GM18520 (cell line): ENCODE data around the gene RGPD8.

Source experiments
- ATAC-seq: cut with Tn5 transposase; IDR thresholded peaks from one replicate; pipeline ENCODE4 v1.9.1; 2021; ENCODE audit not compliant: unreplicated experiment

The RGPD8 gene

DNA sequence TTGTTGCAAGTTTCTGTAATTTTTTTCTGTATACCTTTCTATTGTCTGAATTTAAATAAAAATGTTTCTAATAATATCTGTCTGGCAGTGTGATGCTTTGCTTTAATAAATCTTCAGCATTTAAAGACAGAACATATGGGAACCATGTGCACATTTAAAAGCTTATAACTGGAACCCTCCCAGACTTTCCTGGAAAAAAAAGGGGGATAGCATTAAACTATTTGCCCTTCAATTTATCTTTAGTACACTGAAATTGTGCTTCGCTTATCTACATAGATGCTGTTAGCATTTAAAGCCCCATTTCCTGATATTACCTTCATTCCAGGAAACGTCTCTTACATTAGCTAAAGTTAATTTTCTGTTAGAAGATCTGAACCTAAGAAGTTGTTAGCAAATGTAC, 93.5 kb downstream of the RGPD8 start:
- ATAC-seq, result no peak

DNA sequence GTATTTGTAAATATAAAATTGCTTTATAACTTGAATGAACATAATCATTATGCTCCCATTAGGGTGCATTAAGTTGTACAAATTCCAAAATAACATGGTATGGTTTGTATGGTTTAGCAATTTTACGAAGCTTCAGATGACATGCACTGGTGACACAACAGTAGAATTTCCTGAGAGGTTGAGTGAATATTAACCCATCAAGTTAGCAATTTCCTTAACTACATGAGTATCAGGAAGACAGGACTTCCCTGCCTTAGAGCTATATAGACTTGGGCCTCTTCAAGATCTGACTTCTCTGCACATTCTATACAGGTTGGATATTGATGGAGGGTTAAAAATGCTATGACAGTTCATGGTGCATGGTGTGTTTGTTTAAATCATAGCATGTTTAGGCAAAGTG, 97.8 kb downstream of the RGPD8 start:
- no peak for ATAC-seq

DNA sequence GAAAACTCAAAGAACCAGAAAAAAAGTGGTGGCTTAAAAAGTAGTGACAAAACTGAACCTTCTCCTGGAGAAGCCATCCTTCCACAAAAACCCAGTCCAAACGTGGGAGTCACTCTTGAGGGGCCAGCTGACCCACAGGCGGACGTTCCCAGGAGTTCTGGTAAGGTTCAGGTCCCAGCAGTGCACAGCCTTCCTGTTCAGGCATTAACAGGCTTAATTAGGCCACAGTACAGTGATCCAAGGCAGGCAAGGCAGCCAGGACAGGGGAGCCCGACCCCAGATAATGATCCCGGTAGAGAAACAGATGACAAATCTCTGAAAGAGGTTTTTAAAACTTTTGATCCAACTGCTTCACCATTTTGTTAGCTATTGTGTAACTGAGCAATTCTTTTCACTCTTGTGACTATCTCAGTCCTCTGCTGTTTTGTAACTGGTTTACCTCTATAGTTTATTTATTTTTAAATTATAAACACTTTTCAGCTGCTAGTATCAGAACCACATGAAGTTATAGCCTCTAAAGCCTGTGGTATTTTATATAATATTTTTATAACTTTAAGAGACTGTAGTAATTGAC, 101.2 kb downstream of the RGPD8 start:
- no peak for ATAC-seq

DNA sequence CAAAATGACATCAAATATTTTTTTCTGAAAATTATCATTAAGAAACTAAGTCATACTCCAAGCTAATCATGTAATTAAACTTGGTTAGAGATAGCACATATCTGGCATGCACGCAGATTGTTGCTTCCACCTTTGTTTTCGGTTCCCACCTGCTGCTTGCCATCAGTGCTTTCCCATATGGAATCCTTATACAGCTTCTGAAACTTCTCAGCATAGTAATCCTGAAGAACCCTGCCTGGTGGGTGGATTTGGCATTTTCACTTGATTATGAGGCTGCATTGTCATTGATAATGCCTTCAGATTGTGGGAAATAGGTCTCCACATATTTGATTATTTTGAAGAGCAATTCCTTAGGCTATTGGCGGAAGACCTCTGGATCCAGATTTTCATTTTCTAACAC, 110.5 kb downstream of the RGPD8 start:
- ATAC-seq, result no peak

DNA sequence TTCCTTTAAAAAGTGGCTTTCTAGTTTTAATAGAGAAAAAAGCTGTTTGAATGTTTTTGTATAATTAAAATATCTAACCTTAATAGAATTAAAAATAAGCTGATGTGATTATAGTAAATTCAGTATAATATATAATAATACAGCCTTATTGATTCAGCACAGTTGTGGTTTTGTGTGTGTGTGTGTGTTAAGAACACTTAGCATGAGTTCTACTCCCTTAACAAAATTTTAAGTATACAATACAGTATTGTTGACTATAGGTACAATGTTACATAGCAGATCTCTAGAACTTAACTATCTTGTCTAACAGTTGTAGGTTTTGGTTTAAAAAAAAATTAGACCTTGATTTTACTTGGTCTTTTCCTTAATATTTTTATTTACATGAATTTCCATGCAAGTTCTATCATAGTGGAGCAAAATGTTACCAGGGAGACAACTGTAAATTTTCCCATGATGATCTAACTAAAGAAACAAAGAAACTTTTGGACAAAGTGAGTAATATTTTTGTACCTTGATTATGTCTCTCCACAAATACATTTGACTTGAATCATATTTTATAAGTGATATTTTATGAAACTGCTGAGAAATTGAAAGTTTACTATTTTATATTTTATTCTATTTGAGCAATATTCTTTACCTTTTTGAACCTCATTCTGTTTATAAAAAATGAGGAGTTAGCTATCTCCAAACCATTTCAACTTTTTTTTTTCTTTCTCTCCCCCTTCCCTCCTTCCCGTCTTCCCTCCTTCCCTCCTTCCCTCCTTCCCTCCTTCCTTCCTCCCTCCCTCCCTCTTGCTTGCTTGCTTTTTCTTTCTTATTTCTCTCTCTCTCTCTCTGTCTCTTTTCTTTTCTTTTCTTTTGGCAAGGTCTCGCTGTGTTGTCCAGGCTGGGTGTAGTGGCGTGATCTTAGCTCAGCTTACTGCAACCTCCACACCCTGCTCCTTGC, 111.8 kb downstream of the RGPD8 start:
- no peak for ATAC-seq
